Activated T-helper 9 cell treated with anti-CD3 and anti-CD28 coated beads, Interleukin-2, amount 50 U/mL, for 16 hours (primary cell): ENCODE data around the gene PCBD1.

Experiments used
- DNase-seq: peaks from one replicate; pipeline ENCODE4 v3.0.0-alpha.2; 2020; ENCODE audit warnings: low read depth

Gene PCBD1

DNA sequence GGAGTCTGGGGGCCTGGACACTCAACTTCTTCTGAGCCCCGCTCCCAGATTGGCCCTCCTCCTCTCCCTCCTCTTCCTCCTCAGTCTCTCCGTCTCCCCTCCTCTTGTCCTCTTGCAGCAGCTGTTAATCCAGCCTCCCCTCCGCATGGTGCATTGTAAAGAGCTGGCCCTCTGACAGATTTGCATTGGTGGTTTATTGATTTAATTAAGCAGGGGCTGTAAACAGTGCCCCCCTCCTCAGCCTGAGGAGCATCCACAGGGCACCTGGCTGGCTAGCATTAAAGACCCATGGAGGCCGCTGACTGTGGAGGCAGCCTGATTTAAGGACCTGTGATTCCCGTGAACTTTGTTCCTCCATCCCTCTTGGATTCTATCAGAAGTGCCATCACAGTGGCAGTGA lies 28.9 kb upstream of the PCBD1 start:
- DNase-seq = no peak

DNA sequence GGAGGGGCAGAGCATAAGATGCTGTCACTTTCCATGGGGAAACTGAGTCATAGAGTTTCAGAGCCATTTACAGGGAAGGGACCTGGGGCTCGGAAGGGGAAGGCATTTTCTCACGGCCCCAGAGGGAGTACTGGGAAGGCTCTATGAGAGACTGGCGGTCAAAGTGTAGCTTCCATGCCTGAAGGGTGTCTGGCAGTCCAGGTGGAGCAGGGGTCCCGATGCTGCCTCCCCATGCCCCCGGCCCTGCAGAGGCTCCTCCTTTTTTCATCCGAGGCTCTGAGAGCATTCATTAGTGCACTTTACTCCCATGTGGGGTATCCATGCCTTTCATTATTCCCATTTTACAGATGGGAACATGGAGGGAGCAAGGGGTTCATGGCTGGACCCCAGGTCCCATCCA lies 27.9 kb upstream of the PCBD1 start:
- DNase-seq = no peak

DNA sequence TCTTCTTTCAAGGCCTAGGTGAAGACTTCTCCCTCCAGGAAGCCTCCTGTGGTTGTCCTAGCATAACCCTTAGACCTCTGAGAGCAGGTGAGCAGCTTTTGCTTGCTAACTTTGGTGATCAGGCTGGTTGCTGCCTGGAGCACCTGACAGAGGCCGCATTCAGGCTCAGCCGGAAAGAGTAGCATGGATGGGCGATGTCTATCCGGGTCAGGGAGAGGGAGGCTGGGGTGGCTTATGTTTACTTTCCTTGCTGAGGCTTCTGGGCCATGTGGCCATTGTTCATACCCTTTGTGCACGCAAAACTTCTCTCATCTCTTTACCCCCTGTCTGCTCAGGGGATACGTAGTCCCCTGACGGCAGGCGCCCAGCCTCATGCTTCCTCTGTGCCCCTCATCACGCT lies 27.4 kb upstream of the PCBD1 start:
- DNase-seq = no peak

DNA sequence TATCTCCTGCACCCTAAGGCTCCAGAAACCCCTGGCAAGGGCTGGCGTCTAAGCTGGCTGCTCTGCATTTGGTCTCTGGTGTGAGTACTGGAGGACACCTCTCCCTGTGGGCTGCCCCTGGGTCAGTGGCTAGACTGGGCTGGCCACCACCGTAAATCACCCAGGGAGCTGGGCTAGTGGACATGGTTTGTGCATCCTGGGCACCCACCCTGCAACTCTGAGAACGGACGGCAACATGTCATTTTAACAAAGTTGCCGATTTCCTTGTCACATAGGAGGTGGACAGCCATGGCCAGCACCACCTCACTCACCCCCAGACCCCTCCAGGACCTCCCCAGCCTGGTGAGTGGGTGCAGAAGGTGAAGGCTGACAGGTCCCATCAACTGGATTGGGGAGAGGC lies 26.8 kb upstream of the PCBD1 start:
- no peak for DNase-seq

DNA sequence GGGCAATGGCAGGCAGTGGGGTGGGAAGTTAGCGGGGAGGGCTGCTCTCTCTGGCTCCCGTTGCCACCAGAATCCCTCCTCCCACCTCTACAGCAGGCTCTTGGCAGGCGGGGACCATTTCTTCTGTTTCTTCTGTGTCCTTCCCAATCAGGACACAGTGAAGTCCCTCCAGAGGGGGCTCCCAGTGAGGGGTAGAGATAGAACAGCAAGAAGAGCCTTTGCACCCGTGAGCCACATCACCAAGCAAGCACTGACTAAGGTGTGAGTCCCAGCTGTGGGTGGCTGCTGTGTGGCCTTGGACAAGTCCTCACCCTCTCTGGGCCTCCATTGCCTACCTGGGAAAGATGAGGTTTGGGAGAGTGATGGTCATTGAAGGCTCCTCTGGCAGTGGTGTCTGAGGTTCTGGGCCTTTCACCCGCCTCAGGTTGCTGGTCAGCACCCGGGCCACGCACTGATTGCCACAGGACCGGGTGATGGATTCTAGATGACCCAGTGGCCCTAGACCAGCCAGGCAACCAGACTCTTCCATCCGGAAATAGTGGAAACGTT lies 26.0 kb upstream of the PCBD1 start:
- no peak for DNase-seq

DNA sequence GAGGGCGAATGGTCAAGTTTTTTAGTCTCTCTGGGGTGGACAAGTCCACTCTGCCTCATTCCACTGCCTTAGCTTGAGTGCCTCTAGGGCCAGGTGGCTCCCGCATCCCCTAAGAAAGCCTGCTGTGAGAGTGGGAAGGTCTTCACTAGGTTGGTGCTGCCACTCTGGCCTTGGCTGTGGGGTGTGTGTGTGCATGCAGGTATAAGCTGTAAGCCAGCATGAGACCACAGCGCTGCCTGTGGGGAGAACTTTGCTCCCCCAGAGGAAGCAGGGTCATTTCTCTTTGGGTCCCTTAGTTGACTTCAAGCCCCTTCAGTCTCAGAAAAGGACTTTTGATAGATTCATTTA lies 25.5 kb upstream of the PCBD1 start:
- no peak for DNase-seq

DNA sequence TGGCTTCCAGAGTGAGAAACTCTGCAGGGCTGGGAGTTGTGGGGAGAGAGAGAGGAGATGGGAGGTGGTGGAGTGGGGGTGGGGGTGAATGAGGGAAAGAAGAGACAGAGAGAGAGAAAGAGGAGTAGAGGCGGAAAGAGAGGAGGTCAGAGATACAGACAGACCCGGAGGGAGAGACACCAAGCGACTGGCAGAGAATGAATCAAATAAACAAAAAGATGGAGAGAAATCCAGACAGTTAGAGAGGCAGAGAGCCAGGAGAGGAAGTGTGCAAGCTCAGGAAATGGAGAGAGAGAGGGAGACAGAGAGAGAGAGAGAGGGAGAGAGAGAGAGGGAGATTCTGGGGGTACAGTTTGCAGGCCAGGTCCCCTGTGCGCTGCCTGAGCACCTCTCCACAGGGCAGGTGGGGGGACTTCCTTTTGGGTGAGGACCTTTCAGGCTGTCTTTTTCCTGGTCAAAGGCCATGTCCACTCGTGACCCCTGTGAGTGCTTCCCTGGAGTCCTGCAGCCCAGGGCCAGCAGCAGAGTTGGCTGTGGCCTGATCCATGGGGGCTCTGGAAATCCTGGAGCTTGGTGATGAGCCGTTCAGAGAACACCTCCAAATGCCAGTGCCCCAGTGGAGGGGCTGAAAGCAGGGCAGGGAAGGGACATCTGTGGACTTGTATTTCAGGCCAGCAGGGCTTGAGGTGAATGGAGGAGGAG lies 25.0 kb upstream of the PCBD1 start:
- no peak for DNase-seq

DNA sequence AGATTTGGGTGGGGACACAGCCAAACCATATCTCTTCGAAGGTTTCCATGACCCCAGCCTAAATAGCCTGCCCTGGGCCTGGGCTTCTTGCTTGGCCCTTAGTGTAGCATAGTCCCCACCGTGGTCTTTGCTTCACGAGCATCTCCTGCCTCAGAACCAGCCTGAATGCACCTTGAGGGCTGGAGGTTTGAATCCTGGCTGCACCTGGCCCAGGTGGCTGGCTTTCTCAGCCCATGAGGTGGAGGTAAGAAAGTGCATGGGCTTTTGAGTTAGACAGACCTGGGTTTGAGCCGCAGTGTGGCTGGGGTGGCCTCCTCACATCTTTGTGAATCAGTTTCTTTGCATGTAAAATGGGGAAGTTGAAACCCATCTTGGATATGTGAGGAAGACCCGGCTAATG lies 24.2 kb upstream of the PCBD1 start:
- no peak for DNase-seq

DNA sequence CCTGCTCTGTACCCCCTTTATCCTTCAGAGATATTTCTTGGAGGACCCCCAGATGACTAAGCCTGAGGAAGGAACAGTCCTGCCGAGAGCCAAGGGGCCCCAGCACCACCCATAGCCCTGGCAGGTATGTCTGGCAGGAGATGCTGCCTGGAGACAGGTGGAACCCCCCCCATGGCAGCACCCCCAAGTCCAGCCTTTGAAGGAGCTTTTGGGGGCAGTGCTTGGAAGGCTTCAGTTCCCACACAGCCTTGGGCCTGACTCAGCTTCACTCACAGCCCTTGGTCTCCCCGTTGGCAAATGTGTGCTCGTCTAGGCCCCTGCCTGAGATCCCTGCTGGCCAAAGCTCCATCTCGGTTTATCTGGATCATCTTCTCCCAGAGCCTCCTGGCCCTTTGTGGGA lies 23.0 kb upstream of the PCBD1 start:
- DNase-seq = no peak

DNA sequence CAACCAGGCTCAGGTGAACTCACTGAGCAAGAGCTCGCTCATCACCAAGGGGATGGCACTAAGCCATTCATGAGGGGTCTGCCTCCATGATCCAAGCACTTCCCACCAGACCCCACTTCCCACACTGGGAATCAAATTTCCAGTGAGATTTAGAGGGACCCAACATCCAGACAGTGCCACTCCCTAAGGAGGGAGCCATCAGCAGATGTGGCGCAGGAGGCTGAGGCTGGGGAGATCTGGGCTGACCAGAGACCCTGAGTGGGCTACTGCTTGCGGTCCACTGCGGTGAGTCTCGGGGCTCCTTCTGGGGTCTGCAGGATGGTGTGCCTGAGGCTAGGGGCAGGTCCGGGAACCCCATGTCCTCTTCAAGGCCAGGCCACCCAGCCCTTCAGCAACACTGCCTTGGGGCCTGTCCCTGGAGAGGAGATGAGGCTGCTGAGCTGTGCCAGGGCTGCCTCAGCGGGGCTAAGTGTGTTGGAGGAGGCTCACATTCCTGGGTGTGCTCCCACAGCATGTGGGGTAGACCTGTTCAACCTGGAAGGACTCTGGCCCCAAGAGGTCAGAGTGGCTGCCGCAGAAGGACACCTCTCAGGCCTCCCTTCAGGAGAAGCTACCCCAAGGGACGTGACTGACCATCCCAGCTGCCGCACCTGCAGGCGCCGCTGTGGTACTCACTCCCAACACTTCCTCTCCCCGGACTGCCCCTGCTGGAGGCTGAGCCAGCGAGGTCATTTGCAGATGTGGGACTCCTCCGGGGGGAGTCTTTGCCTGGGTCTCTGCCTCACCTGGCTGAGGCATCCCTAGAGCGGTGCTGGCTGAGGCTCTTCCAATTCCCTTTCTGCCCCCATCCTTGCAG lies 22.3 kb upstream of the PCBD1 start:
- DNase-seq = no peak

DNA sequence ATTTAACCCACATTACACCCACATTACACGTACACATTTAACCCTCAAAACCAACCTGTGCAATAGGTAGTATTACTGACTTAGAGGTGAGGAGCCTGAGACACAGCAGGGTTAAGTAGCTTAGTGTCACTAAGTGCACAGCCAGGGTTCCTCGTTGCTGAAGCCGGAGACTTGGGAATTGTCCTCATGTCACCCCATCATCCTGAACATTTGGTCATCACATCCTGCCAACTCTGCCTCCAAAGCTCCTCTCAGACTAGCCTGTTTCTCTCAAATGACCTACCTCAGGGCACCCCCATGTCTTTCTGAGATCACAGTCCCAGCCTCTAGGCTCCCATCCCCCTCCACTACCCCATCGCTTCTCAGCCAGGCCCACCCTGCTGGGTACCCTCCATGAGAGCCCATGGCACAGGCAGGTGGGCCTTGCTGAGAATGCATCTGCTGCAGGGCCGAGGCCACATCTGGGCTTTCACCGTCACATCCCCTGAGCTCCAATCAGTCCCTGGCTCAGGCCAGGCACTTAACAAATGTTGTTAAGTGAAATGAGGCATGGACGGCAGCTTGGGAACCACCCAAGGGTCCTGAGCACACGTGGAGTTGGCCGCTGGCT lies 21.1 kb upstream of the PCBD1 start:
- no peak for DNase-seq

DNA sequence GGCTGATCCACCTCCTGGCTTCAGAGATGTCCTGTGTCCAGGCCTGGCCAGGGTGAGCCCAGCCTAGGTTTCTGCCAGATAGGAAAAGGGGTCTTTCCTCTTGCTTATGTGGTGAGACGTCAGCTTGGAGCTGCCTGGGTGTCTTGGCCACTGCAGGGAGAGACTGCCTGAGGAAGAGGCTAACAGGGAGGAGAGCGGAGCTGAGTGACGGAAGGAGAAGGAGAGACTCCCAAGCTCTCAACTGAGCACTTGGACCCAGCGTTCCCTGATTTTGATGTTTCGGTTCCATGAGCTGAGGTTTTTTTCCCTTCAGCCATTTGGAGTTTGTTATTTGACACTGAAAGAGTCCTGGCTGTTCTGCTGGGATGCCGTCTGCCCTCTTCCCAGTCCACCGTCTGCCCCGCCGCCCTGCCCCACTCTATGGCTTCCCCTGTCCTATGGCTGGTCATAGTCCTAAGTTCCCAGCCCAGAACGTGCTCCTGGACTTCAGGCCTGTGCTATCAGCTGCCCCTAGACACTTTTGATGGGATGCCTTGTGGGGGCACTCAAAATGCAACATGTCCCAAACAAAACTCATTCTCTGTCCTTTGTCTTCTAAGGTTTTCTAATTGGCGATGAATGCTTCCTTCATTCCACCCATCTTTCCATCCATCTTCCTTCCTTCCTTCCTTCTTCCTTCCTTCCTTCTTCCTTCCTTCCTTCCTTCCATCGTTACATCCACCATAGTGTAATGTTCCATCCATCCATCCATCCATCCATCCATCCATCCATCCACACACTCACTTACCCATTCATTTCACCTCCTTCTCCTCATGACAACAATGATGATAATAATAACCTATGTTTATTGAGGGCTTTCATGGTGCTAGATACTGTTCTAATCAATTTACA lies 20.3 kb upstream of the PCBD1 start:
- DNase-seq = no peak

DNA sequence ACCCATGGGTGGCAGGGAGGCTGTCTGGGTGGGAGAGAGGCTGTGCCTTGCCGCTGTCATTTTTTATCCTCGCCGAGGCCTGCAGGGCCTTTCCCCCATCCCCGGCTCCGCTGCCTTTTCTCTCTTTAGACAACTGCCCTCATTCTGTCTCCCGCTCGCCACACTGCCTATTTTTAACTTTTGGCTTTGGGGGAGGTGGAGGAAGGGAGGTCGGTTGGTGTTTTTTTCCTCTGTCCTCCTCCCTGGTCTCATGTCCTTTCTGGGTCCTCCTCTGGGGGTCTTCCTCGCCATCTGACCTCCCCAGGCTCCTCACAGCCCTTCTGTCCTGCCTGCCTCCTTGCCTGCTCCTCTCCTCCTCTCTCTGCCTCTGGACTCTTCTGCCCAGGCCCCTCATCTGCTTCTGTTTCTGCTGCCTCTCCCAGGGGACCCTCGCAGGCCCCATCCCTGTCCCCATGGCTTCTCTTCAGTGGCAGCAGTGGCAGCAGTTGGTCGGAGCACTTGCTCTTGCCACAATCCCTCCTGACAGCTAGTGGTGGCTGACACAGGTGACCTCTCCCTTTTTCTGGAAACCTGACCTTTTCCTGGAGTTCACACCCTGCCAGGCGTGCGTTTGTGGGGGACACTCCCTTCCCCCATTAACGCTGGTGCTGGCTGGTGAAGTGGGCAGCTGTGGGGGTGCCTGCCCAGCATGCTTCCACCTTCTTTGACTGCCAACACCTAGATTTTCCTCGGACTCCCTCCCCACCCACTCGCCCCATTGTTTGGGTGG lies 19.5 kb upstream of the PCBD1 start:
- DNase-seq = no peak

DNA sequence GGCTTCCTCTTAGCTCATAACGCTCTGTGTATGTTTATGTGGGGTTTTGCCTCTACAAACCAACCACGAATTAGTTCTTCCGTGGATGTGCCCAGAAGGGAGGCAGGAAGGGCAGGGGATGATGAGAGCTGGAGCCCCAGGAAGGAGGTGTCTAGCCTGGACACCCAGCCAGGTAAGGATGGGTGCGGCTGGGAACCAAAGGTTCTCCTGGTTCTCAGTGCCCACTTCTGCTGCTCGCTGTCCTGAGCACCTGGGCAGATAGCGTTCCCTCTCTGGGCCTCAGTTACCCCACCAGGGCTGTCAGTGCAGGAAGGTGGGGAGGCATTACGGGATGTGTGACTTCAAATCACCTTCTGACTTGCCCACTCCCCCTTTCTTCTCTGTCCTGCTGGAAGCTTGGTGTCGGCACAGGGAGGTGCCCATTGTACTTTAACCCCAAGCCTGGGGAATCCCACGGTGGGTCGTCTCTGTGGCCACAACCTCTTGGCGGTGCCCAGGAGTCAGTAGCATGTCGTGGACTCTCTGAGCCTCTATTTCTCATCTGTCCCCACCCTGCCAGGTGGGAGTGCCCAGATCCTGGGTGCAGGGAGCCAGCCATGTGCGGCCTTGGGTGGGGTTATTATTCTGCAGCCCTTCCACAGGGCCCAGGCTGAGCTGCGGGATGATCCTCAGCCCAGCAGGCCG lies 18.7 kb upstream of the PCBD1 start:
- no peak for DNase-seq

DNA sequence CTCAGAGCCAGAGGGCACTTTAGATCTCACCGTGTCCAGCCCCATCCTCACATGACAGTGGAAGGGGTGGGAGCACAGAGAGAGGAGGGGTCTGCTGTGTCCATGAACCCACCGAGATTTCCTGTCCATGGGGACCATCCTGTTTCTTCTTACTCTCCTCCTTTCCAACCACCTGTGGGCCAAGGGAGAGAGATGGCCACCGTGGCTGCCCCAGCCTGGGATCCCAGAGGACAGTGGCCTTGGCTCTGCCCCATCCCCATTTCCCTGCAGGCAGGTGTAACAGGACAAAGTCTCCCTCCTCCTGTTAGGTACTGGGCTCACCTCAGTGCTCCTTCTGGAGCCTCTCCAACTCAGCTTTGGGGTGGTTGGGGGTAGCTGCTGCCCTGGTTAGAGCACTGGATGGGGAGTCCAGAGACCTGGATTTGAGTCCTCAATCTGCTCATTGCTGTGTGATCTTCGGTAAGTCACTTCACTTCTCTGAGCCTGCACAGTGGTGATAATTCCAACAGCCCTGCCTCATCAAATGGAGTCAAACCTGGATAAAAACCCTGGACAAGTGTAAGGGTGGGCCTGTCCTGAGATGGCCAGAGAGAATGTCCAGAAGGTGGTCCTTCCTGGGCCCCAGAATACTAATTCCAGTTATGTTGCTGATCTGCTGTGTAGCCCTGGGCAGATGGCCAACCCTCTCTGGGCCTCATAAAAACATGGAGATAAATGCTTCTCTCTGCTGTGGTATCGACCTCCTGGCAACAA lies 17.8 kb upstream of the PCBD1 start:
- no peak for DNase-seq

DNA sequence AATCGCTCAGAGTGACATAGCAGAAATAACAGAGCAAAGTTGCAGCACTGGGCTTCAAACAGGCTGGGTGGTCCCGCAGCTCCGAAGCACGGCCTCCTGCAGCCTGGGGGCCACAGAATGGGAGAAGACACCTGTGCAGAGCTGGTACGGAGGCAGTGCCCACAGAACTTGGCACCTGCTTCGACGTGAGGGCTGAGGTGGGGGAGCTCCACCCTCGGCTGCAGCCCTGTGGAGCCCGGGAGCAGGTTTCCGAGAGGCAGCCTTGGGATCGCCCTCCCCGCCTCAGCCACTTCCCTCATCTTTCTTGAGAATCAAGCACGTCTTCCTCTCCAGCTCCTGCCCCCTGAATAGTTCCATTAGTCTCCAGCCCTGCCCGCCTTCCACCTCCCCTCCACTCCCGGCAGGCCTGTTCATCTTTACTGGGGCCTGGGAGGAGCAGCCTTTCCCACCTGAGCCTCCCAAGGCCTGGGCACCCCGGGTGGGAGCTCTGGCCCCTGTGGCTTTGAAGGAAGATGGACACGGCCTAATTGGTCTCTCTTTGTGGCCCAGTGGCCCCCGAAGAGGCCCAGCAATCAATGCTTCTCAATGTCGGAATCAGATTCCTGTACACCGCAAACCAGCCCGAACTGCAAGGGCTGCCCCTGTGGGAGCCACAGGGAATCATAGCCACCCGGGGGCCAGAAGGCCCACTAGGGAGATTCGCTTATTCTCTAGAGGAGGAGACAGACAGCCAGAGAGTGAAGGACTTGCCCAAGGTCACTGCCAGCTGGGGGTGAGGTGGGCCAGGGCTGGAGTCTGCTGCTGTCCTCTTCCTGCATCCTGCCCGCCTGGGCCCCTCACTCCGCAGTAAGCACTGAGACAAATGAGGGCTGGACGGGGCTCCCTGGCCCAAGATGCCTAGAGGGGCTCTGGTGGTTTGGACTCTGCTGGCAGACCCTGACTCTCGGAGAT lies 17.0 kb upstream of the PCBD1 start:
- no peak for DNase-seq

DNA sequence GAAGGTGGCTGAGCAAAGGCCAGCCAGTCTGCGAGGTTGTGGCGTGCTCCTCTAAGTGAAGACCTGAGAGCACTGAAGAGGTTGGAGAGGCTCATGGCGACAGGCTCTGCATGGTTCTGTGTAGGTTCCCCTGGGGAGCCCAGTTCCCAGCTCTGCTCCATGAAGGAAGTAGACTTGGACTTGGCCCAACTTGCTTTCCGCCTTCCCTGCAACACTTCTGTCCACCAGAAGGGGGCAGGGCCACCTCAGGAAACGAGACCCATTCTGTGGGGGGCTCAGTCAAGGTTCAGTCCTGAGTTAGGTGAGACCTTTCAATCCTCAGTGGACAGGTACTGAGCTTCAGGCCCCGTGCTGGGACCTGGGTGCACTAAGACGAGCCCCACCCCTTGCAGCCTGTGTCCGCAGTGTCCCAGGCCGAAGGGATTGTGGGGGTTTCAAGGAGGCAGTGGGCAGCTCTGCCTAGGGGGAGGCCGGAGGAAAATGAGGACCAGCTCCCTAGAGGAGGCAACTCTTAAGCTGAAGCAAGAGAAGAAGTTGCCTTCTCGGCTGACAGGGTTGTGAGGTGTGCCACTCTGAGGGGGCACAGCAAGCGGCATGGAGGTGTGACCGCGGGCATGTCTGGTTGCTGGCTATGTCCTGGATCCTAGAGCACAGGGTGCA lies 15.0 kb upstream of the PCBD1 start:
- no peak for DNase-seq

DNA sequence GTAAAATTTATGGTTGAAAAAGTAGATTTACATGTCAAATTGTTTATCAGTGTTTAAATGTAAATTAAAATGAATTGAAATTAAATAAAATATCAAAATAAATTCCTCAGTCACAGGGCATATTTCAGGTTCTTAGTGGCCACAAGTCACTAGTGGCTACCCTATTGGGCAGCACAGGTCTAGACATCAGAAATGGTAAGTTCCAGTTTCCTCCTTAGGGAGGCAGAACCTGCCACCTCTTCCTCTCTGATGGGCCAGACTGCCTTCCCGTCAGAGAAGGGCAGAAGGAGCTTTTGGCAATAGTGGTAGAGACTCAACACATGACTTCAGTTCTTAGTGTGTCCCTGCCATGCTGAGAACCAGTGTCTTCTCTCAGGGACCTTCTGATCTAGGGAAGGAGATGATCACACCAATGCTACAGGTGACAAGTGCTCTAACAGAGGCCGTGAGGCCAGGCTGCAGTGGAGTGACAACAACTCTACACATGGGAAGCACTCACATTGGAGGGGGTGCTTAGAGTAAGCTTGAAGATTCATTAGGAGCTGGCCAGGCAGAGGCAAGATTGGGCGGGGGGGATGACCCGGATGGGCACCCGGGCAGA lies 14.4 kb upstream of the PCBD1 start:
- DNase-seq = no peak
